Myocyte (in vitro differentiated cells): ENCODE results near the gene TSPEAR. TPM values are rescaled to one million over a fixed set of nuclear protein-coding genes. Genes with fewer than 3 reads are reported as not detected.
"Not testable (repeated sequence)": the region's sequence is repeated elsewhere in the genome, so short reads cannot be mapped to it uniquely, and the experiment has no call there.

ENCODE experiments used
- DNase-seq: peaks from one replicate; pipeline ENCODE4 v3.0.0-alpha.2; 2012; ENCODE audit warnings: low read depth
- total RNA-seq: library from RNA; depleted of rRNA; stranded (reverse); fragments of >200 nt; gene quantifications from 2 replicates; pipeline ENCODE4 v1.2.3, GENCODE V29; 2014

The TSPEAR gene
- total RNA-seq, 1 donor from 2014 or later = not detected

DNA sequence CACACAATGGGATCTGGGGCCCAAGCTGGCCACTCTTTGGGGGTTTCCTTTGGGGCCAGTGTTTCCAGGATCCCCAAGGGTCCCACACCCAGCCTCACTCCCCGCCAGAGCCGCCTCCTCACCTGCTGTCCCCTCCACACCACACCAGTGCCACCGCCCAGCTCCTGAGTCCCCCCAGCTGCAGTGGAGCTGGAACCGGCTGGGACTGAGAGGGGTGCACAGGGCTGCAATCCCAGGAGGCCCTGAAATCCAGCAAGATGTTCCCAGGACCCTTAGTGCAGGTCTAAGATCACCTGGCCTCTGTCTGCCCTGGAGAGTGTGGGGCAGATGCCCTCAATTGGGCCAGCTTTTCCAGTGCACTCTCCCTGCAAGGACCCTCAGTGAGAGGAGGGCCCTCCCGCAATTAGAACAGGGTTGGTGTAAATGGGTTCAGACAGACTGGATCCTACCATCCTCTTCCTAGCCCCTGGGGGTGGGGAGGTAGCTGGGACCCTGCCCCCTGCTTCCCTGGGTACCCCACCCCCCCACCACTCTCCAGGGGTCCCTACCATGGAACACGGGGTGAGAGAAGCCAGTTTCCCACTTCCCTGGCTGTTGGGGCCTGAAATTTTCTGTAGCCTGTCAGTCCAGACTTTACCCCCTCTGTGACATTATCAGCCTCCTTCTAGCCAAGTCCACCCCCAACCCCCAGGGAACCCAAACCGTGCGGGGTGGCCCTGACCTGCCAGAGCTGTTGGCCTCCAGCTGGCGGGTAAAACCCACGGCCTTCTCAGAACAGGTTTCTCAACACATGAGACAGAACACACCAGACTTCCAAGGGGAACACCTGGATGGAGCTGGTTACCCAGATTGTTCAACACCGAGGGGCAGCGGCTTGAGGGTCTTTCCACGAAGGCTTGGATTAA, 7.4 kb downstream of the TSPEAR start:
- DNase-seq = no peak

DNA sequence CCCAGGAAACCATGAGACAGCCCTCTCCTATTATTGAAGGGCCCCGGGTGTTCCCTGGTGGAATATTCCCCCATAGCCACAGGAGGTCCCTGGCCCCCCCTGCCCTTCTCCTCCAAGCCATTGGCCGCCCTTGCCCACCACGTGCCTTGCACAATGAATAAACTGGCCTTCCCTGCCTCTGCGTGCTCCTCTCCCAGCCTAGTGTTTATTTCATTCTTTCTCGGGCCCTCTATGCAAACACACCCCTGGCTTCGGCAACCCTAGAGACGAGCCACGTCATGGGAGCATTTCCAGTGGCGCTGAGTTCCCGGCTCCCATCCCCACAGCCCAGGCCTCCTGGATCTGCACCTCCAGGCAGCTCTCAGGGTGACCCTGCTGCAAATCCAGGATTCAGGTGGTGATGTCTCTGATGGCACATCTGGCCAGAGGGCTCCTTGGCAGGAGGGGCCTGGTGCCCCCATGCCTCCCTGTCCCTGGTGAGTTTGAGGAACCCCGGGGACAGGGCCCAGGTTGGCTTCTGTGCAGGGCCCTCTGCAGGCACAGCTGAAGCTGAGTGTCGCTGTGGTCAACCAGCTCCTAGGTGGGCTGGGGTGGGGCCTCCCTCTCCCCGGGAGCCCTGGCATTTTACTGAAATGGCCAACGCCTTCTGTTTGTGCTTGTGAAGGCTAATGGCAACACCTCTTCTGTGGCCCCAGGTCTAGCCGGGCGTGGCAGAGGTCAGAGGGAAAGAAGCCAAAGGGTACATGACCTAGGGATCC, 8.2 kb downstream of the TSPEAR start:
- DNase-seq = no peak

DNA sequence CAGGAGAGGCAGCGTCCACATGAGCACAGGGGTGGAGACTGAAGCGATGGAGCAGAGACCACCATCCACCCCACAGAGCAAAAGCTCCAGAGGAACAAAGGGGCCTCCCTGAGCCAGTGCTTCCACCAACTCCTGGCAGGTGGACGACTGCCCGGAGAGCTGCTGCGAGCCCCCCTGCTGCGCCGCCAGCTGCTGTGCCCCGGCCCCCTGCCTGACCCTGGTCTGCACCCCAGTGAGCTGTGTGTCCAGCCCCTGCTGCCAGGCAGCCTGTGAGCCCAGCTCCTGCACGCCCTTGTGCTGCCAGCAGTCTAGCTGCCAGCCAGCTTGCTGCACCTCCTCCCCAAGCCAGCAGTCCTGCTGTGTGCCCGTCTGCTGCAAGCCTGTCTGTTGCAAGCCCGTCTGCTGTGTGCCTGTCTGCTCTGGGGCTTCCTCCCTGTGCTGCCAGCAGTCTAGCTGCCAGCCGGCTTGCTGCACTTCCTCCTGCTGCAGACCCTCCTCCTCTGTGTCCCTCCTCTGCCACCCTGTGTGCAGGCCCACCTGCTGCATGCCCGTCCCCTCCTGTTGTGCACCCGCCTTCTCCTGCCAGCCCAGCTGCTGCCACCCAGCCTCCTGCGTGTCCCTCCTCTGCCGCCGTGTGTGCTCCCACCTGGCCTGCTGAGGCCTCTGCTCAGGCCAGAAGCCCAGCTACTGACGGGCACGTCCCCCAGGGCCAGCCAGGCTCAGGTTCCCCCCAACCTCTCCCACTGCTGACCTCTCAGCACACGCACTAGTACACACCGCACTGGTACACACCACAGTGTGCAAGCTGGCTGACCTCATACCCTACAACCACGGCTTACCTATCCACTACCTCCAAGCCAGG, 9.0 kb downstream of the TSPEAR start:
- DNase-seq = no peak

DNA sequence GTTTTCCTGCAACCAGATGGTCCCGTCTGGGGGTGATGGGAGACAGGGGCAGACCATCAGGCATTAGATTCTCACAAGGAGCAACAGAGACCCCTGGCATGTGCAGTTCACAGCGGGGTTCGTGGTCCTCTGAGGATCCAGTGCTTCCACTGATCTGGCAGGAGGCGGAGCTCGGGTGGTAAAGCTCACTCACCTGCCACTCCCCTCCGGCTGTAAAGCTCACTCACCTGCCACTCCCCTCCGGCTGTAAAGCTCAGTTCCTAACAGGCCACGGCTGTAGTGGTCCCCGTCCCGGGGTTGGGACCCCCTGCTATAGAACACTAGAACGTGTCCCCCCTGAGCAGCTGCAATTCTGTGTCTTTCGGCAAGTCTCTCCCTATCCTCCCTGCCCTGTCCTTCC, 9.8 kb downstream of the TSPEAR start:
- no peak for DNase-seq

DNA sequence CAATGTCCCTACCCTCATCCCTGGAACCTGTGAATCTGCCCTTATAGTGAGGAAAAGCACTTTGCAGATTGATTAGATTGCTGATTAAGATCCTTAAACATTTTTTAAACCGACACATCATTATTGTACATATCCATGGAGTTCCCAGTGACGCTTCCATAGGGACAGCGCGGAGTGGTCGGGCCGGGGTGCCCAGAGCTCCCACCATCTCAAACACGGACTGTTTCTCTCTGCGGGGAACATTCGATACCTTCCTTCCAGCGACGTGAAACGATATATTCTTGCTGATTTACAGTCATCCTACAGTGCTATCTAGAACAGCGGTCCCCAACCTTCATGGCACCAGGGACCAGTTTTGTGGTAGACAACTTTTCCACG, 10.4 kb downstream of the TSPEAR start:
- DNase-seq = no peak

DNA sequence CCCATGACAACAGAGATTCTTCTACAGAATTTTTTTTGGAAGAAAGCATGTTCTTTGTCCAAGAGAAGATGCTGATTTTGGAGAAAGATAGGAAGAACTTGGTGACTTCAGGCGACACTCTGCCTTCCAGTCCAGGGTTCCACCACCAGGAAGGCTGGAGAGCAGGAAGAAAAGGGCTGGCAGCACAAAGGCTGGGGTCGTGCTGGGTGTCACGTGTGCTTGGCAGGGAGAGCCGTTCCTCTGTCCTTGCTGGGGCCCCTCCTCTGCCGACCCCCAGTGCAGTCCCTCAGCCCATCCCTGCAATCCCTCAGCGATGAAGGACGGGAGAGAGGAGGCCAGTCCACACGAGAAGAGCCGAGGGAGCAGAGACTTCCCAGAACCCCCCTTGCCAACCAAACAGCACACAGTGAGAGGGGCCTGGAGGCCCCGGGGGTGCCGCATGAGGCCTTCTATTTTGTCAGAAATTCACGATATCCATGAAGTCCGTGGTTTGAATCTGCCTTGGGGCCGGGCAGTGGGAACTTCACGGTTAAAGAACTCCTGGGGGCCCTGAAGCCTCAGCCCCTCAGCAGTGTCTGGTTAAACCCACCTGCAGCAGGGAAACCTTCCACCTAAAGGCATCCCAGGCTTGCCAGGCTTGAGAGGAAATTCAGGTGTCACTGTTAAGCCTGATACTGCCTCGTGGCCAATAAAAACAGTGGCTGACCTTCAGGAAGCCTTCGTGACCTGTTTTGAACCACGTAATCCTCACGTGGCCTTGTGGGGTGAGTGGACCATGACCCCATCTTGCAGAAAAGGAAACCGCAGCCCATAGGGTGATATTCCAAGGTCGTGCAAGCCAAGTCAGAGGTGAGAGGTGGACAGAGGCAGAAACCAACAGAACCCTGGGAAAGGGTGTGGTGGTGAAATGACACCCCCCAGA, 11.0 kb downstream of the TSPEAR start:
- DNase-seq = no peak

DNA sequence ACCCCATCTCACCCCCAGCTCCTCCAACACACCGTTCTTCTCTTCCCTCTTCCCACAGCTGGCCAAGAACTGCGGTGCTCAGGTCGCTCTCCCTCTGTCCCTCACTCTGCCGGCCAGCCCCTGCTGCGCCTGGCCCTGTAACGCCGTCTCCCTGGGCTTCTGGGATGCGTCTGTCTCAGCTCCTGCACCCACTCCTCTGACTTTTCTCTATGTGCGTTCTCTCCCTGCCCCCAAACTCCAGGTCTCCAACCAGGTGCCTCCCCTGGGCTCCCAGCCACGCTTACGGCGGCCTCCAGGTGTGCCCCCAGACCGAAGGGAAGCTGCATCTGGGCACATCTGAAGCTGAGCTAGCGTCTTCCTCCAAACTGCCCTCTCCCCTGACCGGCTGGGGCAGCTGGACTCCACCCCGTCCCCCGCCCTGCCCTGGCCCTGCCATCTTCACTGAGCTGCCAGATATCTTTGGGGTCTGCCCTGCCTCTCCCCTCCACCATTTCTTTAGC, 11.8 kb downstream of the TSPEAR start:
- DNase-seq = no peak

DNA sequence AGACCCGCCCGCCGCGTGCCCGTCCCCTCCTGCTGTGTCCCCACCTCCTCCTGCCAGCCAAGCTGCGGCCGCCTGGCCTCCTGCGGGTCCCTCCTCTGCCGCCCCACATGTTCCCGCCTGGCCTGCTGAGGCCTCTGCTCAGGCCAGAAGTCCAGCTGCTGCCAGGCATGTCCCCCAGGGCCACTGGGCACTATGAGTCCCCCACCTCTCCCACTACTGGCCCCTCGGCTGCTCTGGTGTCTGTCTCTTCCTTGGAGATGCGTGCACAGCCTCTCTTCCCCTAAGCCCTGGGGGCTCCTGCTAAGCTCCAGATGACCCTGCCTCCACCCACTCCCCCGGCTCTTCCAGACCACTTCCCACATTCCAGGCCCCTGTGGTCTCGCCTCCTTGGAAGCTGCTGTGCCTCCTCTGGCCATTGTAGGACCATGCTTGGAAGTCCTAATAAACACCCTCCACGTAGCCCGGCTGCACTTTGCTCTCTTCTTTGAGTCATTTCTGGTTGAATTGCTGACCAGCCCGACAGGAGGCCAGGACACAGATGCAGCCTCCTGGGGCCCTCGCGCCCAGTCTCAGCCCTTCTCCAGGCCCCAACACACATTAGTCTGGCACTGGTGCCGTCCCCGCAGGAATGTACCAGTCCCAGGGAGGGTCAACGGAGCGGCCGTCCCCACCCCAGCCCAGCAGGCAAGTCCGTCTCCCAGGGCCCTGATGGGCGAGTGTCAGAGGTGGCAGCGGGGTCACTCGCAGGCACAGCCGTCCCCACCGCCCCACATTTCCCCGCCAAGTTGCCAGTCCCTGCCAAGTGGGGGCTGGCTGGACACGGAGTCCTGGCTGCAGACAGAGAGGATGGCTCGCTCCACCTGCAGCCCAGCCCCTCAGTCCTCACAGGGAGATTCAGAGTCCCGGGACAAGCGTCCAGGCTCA, 13.3 kb downstream of the TSPEAR start:
- peak; percentile 74 for DNase-seq

DNA sequence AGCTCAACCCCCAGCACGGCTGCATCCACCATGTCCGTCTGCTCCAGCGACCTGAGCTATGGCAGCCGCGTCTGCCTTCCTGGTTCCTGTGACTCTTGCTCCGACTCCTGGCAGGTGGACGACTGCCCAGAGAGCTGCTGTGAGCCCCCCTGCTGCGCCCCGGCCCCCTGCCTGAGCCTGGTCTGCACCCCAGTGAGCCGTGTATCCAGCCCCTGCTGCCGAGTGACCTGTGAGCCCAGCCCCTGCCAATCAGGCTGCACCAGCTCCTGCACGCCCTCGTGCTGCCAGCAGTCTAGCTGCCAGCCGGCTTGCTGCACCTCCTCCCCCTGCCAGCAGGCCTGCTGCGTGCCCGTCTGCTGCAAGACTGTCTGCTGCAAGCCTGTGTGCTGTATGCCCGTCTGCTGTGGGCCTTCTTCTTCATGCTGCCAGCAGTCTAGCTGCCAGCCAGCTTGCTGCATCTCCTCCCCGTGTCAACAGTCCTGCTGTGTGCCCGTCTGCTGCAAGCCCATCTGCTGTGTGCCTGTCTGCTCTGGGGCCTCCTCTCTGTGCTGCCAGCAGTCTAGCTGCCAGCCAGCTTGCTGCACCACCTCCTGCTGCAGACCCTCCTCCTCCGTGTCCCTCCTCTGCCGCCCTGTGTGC, 14.1 kb downstream of the TSPEAR start, which contains the start of gene KRTAP10-12:
Gene KRTAP10-12 (plus strand): TSS at position 1 of the 639 bp plus-strand sequence. CDS start 30 bp downstream, at position 31.
- not testable (repeated sequence) for DNase-seq

DNA sequence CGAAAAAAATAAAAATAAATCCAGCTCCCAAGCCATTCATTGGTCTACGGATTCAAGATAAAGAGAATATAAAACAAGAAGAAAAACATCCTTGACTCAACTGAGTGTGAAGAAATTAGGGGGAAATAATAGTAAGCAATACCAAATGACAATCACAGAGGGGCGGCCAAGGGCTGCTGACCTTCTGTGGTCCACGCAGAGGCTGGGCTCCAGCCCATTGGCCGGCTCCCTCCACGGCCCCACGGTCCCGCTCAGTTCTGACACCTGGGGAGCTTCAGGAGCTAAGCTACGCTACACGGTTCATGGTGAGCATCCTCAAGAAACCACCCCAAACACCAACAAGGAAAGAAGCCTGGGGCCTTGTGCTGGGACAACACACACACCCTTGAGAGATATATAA, 14.8 kb downstream of the TSPEAR start:
- no peak for DNase-seq

DNA sequence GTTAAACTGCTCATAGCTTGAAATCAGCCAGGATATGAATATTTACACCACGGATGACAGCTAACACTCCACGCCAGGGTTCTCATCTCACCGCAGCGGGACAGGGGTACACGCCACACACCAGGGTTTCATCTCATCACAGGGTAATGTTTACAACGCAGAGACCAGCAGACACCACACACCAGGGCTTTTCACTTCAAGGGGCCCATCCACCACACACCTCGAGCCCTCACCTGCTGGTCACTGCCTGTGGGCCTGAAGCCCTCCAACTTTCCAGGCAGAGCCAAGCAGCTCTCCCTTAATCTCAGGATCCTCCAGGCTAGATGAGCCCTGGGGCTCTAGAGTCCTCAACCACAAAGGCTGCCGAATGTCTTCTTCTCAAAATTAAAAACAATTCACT, 15.7 kb downstream of the TSPEAR start:
- no peak for DNase-seq

DNA sequence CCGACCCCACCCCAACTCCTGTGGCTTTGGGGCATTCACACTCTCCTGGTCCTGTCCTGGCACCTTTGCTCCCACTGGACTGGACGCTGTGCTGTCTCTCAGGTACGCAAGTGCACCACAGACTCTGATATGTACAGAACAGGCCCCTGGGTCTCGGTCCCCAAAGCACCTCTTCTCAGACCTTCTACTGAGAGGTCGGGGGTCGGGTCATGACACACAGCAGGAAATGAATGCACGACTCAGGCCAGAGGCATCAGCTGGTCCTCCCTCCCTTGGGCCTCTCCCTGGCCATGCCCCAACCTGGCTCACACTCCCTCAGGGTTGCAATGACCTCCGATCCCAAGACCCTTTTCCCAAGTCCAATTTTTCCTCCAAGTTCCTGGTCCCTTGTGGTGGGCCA, 16.2 kb downstream of the TSPEAR start:
- DNase-seq = no peak

DNA sequence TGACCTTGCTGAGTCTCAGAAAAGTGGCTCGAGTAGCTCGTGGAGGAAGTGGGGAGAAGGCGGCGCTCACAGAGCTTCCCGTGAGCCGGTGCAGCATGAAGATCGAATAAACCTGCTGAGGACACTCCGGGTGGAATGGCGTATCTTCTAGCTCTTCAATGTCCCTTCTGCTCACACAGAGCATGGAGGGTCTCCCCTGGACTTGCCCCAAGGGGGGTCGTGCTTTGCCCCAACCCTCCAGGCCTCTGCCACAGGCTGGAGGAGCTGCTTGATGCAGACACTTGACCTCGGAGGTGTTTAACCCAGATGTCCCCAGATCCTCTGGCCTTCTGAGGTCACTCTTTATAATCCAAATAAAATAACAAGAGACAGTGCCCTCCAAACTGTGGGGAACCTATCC, 16.6 kb downstream of the TSPEAR start:
- no peak for DNase-seq

DNA sequence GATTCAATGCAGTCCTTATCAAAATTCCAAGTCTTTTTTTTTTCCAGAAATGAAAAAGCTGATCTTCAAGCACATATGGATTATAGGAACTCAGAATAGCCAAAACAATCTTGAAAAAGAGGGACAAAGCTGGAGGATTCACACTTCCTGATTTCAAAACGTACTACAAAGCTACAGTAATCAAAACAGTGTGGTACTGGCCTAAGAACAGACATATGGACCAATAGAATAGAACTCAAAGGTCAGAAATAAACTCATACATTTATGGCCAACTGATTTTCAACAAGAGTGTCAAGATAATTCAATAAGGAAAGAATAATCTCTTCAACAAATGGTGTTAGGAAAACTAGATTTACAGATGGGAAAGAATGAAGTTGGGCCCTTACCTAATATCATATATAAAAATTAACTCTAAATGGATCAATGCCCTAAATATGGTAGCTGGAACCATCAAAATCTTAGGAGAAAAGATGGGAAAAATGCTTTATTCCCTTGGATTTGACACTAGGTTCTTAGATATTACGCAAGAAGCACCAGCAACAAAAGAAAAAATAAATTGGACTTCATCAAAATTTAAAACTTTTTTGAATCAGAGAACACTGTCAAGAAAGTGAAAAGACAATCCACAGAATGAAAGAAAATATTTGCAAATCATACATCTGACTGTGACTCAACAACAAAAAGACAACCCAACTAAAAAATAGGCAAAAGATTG, 18.4 kb downstream of the TSPEAR start:
- no peak for DNase-seq

DNA sequence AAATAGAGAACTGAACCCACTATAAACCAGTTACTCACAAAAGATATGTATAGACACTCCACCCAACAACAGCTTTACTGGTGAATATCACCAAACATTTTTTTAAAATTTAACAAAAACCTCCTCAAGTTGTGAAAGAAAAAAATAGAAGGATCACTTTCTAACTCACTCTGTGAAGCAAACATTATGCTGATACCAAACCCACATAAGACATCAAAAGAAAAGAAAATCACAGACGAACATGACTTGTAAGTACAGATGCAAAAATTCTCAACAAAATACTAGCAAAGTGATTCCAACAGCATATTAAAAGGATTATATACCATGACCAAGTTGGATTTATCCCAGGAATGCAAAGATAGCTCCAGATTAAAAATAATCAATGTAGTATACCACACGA, 19.7 kb downstream of the TSPEAR start:
- DNase-seq = no peak

DNA sequence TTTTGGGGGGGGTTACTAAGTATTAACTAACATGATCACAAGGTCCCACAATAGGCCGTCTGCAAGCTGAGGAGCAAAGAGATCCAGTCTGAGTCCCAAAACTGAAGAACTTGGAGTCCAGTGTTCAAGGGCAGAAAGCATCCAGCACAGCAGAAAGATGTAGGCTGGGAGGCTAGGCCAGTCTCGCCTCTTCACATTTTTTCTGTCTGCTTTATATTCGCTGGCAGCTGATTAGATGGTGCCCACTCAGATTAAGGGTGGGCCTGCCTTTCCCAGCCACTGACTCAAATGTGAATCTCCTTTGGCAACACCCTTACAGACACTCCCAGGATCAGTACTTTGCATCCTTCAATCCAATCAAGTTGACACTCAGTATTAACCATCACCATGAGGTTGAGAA, 21.6 kb downstream of the TSPEAR start:
- DNase-seq = not testable (repeated sequence)

DNA sequence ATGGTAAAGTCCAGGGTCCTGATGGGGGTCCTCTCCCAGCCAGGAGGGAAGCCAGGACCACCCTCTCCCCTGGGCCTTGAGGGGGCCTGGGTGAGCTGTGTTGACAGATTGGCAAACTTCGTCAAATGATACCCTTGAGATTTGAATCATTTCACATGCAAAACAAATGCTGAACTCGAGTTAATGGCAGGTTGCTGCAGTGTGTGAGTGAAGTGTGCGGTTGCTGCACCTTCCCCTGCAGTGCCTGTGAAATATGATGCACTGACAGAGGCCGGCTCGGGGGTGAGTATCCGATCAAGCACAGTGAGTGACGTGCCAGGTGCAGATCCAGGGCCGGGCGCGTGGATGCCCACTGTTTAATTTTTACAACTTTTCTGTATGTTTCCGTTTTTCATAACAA, 23.7 kb downstream of the TSPEAR start:
- DNase-seq = peak; percentile 48
